ENCODE measurements around the gene SNX24.
"Not testable (repeated sequence)": the region's sequence is repeated elsewhere in the genome, so short reads cannot be mapped to it uniquely, and the experiment has no call there.

SNX24 gene

DNA sequence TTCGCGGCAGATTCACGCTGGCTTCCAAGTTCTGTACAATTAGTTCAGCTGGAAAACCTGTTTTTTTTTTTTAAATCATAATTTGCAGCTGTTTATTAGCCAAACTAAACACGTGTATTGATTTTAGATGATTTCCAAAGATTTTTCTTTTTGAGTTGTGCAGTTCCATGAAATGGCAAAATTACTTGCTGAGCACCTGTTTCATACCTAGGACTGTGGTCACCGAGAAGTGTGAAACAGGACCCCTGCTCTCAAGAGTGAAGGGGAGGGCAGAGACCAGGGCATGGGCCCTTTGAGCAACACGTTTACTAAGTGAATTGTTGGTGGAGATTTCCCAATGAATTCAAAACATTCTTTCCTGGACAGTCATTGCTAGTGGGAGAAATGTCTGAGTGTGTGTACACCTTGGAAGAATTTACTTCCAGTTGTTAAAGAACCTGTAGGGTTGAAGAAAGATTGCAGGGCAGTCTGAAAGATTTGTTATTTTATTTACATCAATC, 688 bp downstream of the SNX24 start:
- POLR2A ChIA-PET, result no interaction called here
- TF ChIP-seq, protein P1, sequence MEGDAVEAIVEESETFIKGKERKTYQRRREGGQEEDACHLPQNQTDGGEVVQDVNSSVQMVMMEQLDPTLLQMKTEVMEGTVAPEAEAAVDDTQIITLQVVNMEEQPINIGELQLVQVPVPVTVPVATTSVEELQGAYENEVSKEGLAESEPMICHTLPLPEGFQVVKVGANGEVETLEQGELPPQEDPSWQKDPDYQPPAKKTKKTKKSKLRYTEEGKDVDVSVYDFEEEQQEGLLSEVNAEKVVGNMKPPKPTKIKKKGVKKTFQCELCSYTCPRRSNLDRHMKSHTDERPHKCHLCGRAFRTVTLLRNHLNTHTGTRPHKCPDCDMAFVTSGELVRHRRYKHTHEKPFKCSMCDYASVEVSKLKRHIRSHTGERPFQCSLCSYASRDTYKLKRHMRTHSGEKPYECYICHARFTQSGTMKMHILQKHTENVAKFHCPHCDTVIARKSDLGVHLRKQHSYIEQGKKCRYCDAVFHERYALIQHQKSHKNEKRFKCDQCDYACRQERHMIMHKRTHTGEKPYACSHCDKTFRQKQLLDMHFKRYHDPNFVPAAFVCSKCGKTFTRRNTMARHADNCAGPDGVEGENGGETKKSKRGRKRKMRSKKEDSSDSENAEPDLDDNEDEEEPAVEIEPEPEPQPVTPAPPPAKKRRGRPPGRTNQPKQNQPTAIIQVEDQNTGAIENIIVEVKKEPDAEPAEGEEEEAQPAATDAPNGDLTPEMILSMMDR (IDR thresholded peaks at IDR 0.05; ENCODE audit: control extremely low read depth, extremely low read depth, low read depth, missing control alignments), result no peak
- no peak for DNase-seq (ENCODE audit: extremely low spot score)
- CTCF ChIA-PET, result interaction anchor here (2.6 kb wide), 1 partner anchor 142 kb away, joined by 10 read pairs; no protein-coding TSS in a partner anchor

- ChIA-PET CTCF (interaction anchor here (1.0 to 1.9 kb wide), 3 partner anchors 10 to 27 kb away, joined by 3 to 4 read pairs (median 3); no protein-coding TSS in a partner anchor), POLR2A (no interaction called here)
- TF ChIP-seq, protein P1 (IDR thresholded peaks at IDR 0.05; ENCODE audit: control extremely low read depth, extremely low read depth, low read depth, missing control alignments), result no peak
- no peak for DNase-seq (ENCODE audit: extremely low spot score)
Observed at GRCh38 chr5:122847687-122848081, 2.3 kb downstream of the SNX24 start.

- TF ChIP-seq, protein P1 (IDR thresholded peaks at IDR 0.05; ENCODE audit: control extremely low read depth, extremely low read depth, low read depth, missing control alignments), result no peak
- CTCF ChIA-PET, result no interaction called here
- POLR2A ChIA-PET, result no interaction called here
- no peak for DNase-seq (ENCODE audit: extremely low spot score)
Observed at GRCh38 chr5:122849771-122850170, 4.4 kb downstream of the SNX24 start.

GRCh38 chr5:122857538-122857937, 12.1 kb downstream of the SNX24 start:
- CTCF ChIA-PET, result interaction anchor here (1.2 to 1.4 kb wide), 2 partner anchors 20 to 37 kb away, joined by 3 read pairs; no protein-coding TSS in a partner anchor
- DNase-seq (ENCODE audit: extremely low spot score); POLR2A ChIA-PET: not testable (repeated sequence)

- CTCF ChIA-PET, result interaction anchor here (1.2 to 1.5 kb wide), 4 partner anchors 19 to 184 kb away, joined by 3 to 6 read pairs (median 3); no protein-coding TSS in a partner anchor
- DNase-seq (ENCODE audit: extremely low spot score), result no peak
- POLR2A ChIA-PET, result no interaction called here
- TF ChIP-seq, protein P1 (IDR thresholded peaks at IDR 0.05; ENCODE audit: control extremely low read depth, extremely low read depth, low read depth, missing control alignments), result no peak
Observed at GRCh38 chr5:122858451-122858850, 13.0 kb downstream of the SNX24 start.

DNA sequence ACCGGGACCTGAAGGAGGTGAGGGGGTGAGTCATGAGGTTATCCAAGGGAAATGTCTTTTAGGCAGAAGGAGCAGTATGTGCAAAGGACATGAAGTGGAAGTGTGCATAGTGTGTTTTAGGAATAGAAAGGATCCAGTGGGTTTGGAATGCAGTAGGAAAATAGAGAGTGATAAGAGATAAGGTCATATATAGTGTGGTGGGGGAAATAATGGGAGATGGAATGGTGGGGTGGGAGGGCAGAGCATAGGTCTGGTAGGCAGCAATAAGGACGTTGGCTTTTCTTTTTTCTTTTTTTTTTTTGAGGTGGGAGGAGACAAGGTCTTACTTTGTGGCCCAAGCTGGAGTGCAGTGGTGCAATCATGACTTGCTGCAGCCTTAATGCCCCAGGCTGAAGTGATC, 17.8 kb downstream of the SNX24 start:
- TF ChIP-seq, protein P1 (IDR thresholded peaks at IDR 0.05; ENCODE audit: control extremely low read depth, extremely low read depth, low read depth, missing control alignments), result no peak
- CTCF ChIA-PET, result no interaction called here
- no peak for DNase-seq (ENCODE audit: extremely low spot score)
- POLR2A ChIA-PET, result no interaction called here

- TF ChIP-seq, protein P1 (IDR thresholded peaks at IDR 0.05; ENCODE audit: control extremely low read depth, extremely low read depth, low read depth, missing control alignments), result no peak
- ChIA-PET CTCF (no interaction called here), POLR2A (no interaction called here)
- no peak for DNase-seq (ENCODE audit: extremely low spot score)
Observed at GRCh38 chr5:122863721-122864120, 18.3 kb downstream of the SNX24 start.
